Erythroblast (primary cell): ENCODE measurements around the gene CSE1L.

ENCODE experiments used
- GATA1 ChIP-seq: IDR thresholded peaks from 2 replicates; pipeline ENCODE4 v1.6.1; 2011; ENCODE audit warnings: low read depth, mild to moderate bottlenecking, control low read depth, low read length, moderate library complexity
- POLR2A ChIP-seq: IDR thresholded peaks from 2 replicates; pipeline ENCODE4 v1.6.1; 2011; ENCODE audit warnings: mild to moderate bottlenecking, low read length

DNA sequence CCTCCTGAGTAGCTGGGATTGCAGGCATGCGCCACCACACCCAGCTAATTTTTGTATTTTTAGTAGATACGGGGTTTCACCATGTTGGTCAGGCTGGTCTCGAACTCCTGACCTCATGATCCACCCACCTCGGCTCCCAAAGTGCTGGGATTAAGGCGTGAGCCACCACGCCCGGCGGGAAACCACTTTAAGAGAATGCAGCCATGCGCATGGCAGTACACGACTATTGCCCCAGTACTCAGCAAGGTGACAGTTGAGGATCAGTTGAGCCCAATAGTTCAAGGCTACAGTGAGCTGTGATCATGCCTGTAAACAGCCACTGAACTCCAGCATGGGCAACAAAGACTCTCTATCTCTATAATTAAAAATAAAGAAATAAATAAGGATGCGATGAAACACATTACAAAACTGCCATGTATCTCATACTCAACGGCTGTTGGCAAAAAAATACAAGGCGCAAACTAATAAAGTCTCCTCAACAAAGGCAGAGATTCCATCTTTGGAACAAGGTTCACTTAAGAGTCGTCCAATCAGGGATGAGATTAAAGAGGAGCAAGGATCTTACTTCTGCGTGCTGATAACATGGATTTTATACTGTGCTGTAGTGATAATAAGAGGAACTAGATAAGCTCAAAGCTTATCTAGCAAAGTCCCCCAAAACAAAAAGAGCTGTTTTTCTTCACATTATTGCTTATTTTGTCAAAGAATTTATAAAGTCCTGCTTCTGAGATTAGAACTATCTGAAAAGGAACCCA is 90.9 kb downstream of the CSE1L start:
- TF ChIP-seq POLR2A (no peak), GATA1 (no peak)
